ENCODE results near the gene RSPH9.

The RSPH9 gene

GRCh38 chr6:43667245-43668150, 22.7 kb downstream of the RSPH9 start:
- in situ Hi-C loops (cut with HindIII; ENCODE audit: low sequenced_read_pairs): no loop called here

- in situ Hi-C loops (cut with HindIII; ENCODE audit: low sequenced_read_pairs): no loop called here
These were observed 23.6 kb downstream of the RSPH9 start for GRCh38 chr6:43668151-43669028.

GRCh38 chr6:43669050-43669921, 24.4 kb downstream of the RSPH9 start:
- in situ Hi-C loops (cut with HindIII; ENCODE audit: low sequenced_read_pairs): no loop called here

- in situ Hi-C loops (cut with HindIII; ENCODE audit: low sequenced_read_pairs): loop anchor here (5.0 kb wide), 1 partner anchor 78 kb away; no protein-coding TSS in a partner anchor
These were observed 25.2 kb downstream of the RSPH9 start for GRCh38 chr6:43669922-43670622.

GRCh38 chr6:43670623-43670986, 25.8 kb downstream of the RSPH9 start:
- in situ Hi-C loops (cut with HindIII; ENCODE audit: low sequenced_read_pairs): loop anchor here (5.0 kb wide), 1 partner anchor 78 kb away; no protein-coding TSS in a partner anchor

- in situ Hi-C loops (cut with HindIII; ENCODE audit: low sequenced_read_pairs): loop anchor here (5.0 kb wide), 1 partner anchor 79 kb away; no protein-coding TSS in a partner anchor
These were observed 26.4 kb downstream of the RSPH9 start for GRCh38 chr6:43671011-43671800.

- in situ Hi-C loops (cut with HindIII; ENCODE audit: low sequenced_read_pairs): loop anchor here (5.0 kb wide), 1 partner anchor 80 kb away; no protein-coding TSS in a partner anchor
These were observed 27.2 kb downstream of the RSPH9 start for GRCh38 chr6:43671801-43672690.

- in situ Hi-C loops (cut with HindIII; ENCODE audit: low sequenced_read_pairs): loop anchor here (5.0 kb wide), 1 partner anchor 81 kb away; no protein-coding TSS in a partner anchor
These were observed 28.7 kb downstream of the RSPH9 start for GRCh38 chr6:43673444-43674084.

GRCh38 chr6:43674291-43674690, 29.5 kb downstream of the RSPH9 start:
- in situ Hi-C loops (cut with HindIII; ENCODE audit: low sequenced_read_pairs): loop anchor here (5.0 kb wide), 1 partner anchor 82 kb away; no protein-coding TSS in a partner anchor

GRCh38 chr6:43674921-43675320, 30.1 kb downstream of the RSPH9 start:
- in situ Hi-C loops (cut with HindIII; ENCODE audit: low sequenced_read_pairs): loop anchor here (5.0 kb wide), 1 partner anchor 83 kb away; no protein-coding TSS in a partner anchor

- in situ Hi-C loops (cut with HindIII; ENCODE audit: low sequenced_read_pairs): no loop called here
These were observed 32.2 kb downstream of the RSPH9 start for GRCh38 chr6:43676962-43677606.

- in situ Hi-C loops (cut with HindIII; ENCODE audit: low sequenced_read_pairs): no loop called here
These were observed 32.9 kb downstream of the RSPH9 start for GRCh38 chr6:43677759-43678158.

GRCh38 chr6:43678341-43678740, 33.5 kb downstream of the RSPH9 start:
- in situ Hi-C loops (cut with HindIII; ENCODE audit: low sequenced_read_pairs): no loop called here

- in situ Hi-C loops (cut with HindIII; ENCODE audit: low sequenced_read_pairs): no loop called here
These were observed 34.2 kb downstream of the RSPH9 start for GRCh38 chr6:43679057-43679456.

- in situ Hi-C loops (cut with HindIII; ENCODE audit: low sequenced_read_pairs): loop anchor here (10.0 kb wide), 1 partner anchor 154 kb away; no protein-coding TSS in a partner anchor
These were observed 35.7 kb downstream of the RSPH9 start for GRCh38 chr6:43680308-43681200.

GRCh38 chr6:43681303-43681702, 36.5 kb downstream of the RSPH9 start:
- in situ Hi-C loops (cut with HindIII; ENCODE audit: low sequenced_read_pairs): loop anchor here (10.0 kb wide), 1 partner anchor 153 kb away; no protein-coding TSS in a partner anchor

All from endothelial cell of hepatic sinusoid (primary cell).